NT2/D1 (cell line): ENCODE data around the gene PIK3R1.

ENCODE experiments used
- DNase-seq: peaks from one replicate; pipeline ENCODE4 v3.0.0-alpha.2; 2011; ENCODE audit warnings: low read depth, low spot score
- H3K27me3 ChIP-seq: 2 replicates; pipeline ENCODE4 v1.6.0; 2011; ENCODE audit warnings: mild to moderate bottlenecking; ENCODE audit not compliant: insufficient read length, insufficient read depth
- H3K36me3 ChIP-seq: 2 replicates; pipeline ENCODE4 v1.6.1; 2011; ENCODE audit warnings: mild to moderate bottlenecking, low read length, mixed read lengths; ENCODE audit not compliant: insufficient read depth, insufficient read length
- H3K4me1 ChIP-seq: 2 replicates; pipeline ENCODE4 v1.5.1; 2011; ENCODE audit not compliant: insufficient read depth, insufficient read length
- H3K4me3 ChIP-seq: 2 replicates; pipeline ENCODE4 v1.5.1; 2011; ENCODE audit warnings: low read depth; ENCODE audit not compliant: insufficient read length
- H3K9ac ChIP-seq: 2 replicates; pipeline ENCODE4 v1.6.0; 2011; ENCODE audit warnings: low read depth; ENCODE audit not compliant: insufficient read length
- H3K9me3 ChIP-seq: 2 replicates; pipeline ENCODE4 v1.5.1; 2011; ENCODE audit warnings: mild to moderate bottlenecking, low read length; ENCODE audit not compliant: insufficient read depth
- SUZ12 ChIP-seq: IDR thresholded peaks from 2 replicates; pipeline ENCODE4 v1.6.1; 2011; ENCODE audit not compliant: insufficient read length, insufficient read depth; ENCODE audit errors: extremely low read depth
- YY1 ChIP-seq: IDR thresholded peaks from 2 replicates; pipeline ENCODE4 v1.6.1; 2011; ENCODE audit not compliant: insufficient read length, insufficient read depth
- ZNF274 ChIP-seq: IDR thresholded peaks from 2 replicates; pipeline ENCODE4 v1.6.1; 2011; ENCODE audit warnings: mild to moderate bottlenecking, low read depth, low read length

The PIK3R1 gene

GRCh38 chr5:68274847-68275651 lies 59.5 kb downstream of the PIK3R1 start:
- no peaks in the 10 kb centered on the region for H3K9me3 ChIP-seq
- TF ChIP-seq SUZ12 (no peak), YY1 (no peak), ZNF274 (no peak)
- H3K36me3 ChIP-seq, result peaks cover 28% of the 10 kb centered on the region
- H3K27me3 ChIP-seq, result no peaks in the 10 kb centered on the region
- DNase-seq, result no peak
- no peak overlapping the region for H3K9ac ChIP-seq
- H3K4me3 ChIP-seq, result no peak overlapping the region
- H3K4me1 ChIP-seq, result no peaks in the 10 kb centered on the region

GRCh38 chr5:68276740-68277139 lies 61.2 kb downstream of the PIK3R1 start:
- H3K36me3 ChIP-seq, result peaks cover 41% of the 10 kb centered on the region
- no peaks in the 10 kb centered on the region for H3K27me3 ChIP-seq
- H3K9me3 ChIP-seq, result no peaks in the 10 kb centered on the region
- TF ChIP-seq YY1, result no peak
- no peak for TF ChIP-seq SUZ12
- no peak for TF ChIP-seq ZNF274
- H3K4me1 ChIP-seq, result no peaks in the 10 kb centered on the region
- H3K9ac ChIP-seq, result no peak overlapping the region
- H3K4me3 ChIP-seq, result no peak overlapping the region
- DNase-seq, result no peak

- no peak overlapping the region for H3K4me3 ChIP-seq
- H3K9ac ChIP-seq, result no peak overlapping the region
- no peak for DNase-seq
- no peak for TF ChIP-seq SUZ12
- TF ChIP-seq YY1, result no peak
- no peak for TF ChIP-seq ZNF274
- no peaks in the 10 kb centered on the region for H3K4me1 ChIP-seq
- no peaks in the 10 kb centered on the region for H3K9me3 ChIP-seq
- H3K27me3 ChIP-seq, result no peaks in the 10 kb centered on the region
- H3K36me3 ChIP-seq, result peaks cover 48% of the 10 kb centered on the region
Observed at GRCh38 chr5:68277431-68277830, 61.9 kb downstream of the PIK3R1 start.

- H3K9ac ChIP-seq, result no peak overlapping the region
- peaks cover 53% of the 10 kb centered on the region for H3K36me3 ChIP-seq
- no peaks in the 10 kb centered on the region for H3K4me1 ChIP-seq
- no peaks in the 10 kb centered on the region for H3K27me3 ChIP-seq
- no peak for DNase-seq
- no peak overlapping the region for H3K4me3 ChIP-seq
- TF ChIP-seq SUZ12 (no peak), YY1 (no peak), ZNF274 (no peak)
- no peaks in the 10 kb centered on the region for H3K9me3 ChIP-seq
Observed at GRCh38 chr5:68279984-68280383, 64.4 kb downstream of the PIK3R1 start.

- Histone ChIP-seq H3K9ac (no peak overlapping the region), H3K36me3 (peaks cover 44% of the 10 kb centered on the region)
- no peak for TF ChIP-seq YY1
- TF ChIP-seq SUZ12, result no peak
- no peak for TF ChIP-seq ZNF274
Observed at GRCh38 chr5:68282001-68282400, 66.4 kb downstream of the PIK3R1 start.

GRCh38 chr5:68283766-68284165 lies 68.2 kb downstream of the PIK3R1 start:
- no peaks in the 10 kb centered on the region for H3K27me3 ChIP-seq
- H3K9ac ChIP-seq, result no peak overlapping the region
- peaks cover 37% of the 10 kb centered on the region for H3K36me3 ChIP-seq
- no peaks in the 10 kb centered on the region for H3K9me3 ChIP-seq
- TF ChIP-seq ZNF274 (no peak), YY1 (no peak), SUZ12 (no peak)
- no peak for DNase-seq
- no peak overlapping the region for H3K4me3 ChIP-seq
- no peaks in the 10 kb centered on the region for H3K4me1 ChIP-seq

More at GRCh38 chr5:68282001-68282400, 66.4 kb downstream of the PIK3R1 start:
- H3K27me3 ChIP-seq, result no peaks in the 10 kb centered on the region
- H3K4me3 ChIP-seq, result no peak overlapping the region
- H3K4me1 ChIP-seq, result no peaks in the 10 kb centered on the region
- H3K9me3 ChIP-seq, result no peaks in the 10 kb centered on the region
- no peak for DNase-seq

- Histone ChIP-seq H3K36me3 (peaks cover 23% of the 10 kb centered on the region), H3K27me3 (no peaks in the 10 kb centered on the region), H3K4me3 (no peak overlapping the region), H3K9me3 (no peaks in the 10 kb centered on the region), H3K4me1 (no peaks in the 10 kb centered on the region), H3K9ac (no peak overlapping the region)
- no peak for DNase-seq
- TF ChIP-seq ZNF274, result no peak
- no peak for TF ChIP-seq YY1
- no peak for TF ChIP-seq SUZ12
Observed at GRCh38 chr5:68285075-68285840, 69.7 kb downstream of the PIK3R1 start.
